Esophagus squamous epithelium (tissue), 4 donors: ENCODE results near the gene SPAM1.

Source experiments
- CTCF ChIP-seq, 6 experiments: fragments of 450-650 bp in 4 of 6; fragments of 200-600 bp in 2 of 6; sonication (generic) in 2 of 6; IDR thresholded peaks; one replicate each; pipeline ENCODE4 v1.5.1; 2016 to 2019; ENCODE audit warnings: antibody characterized with exemption in 6 of 6, mild to moderate bottlenecking in 4 of 6, moderate library complexity in 4 of 6
- POLR2A ChIP-seq, 4 donors: fragments of 450-650 bp; IDR thresholded peaks; one replicate each; pipeline ENCODE4 v1.6.1; 2017; ENCODE audit warnings: antibody characterized with exemption in 4 of 4, mild to moderate bottlenecking in 4 of 4, moderate library complexity in 3 of 4

- TF ChIP-seq CTCF (IDR thresholded peaks at IDR 0.05) (no peak), POLR2A (IDR thresholded peaks at IDR 0.05) (no peak)
These were observed 23.9 kb upstream of the SPAM1 start for GRCh38 chr7:123901101-123901500.
